COLO668 (cell line): ENCODE results near the gene SOX1.

ENCODE experiments used
- DNase-seq: peaks from one replicate; lab custom pipeline; 2025; ENCODE audit not compliant: unreplicated experiment; lab: John Stamatoyannopoulos, UW

Gene SOX1

DNA sequence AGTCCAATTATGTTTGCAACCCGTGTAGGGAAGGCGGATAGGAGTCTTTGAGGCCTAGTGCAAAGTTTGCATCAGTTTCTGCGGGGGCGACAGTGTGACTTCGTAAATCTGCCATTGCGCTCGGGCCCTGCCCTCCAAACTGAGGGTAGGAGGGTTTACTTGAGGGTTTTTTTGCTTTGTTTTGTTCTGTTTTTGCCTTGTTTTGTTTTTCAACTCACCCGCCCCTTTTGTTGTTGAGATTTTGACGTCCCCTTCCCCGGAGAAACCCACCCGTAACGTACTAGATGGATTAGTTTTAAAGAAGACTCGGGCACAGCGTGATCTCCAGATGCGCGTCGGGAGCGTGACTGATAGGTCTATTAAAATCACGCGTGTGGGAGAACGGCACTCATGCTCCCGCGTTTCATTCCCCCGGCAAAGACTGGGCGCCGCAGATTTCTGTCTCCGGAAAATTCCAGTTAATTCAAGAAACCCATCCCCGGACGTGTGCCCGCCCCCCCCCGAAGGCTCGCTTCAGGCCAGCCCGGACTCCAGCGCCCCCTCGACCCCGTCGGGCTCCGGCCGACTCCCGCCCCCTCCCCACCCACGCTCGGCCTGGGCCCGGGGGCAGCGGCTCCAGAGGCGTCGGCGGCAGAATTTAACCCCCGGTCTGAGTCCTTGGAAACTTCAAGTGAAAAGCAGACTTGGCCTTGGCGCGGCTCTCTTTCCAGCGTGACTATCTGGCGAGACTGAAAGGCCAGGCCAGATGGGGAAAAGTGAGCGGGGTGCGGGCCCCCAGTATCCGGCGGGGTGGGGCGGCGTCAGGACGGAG is 5.0 kb downstream of the SOX1 start:
- peak; percentile 73 for DNase-seq

DNA sequence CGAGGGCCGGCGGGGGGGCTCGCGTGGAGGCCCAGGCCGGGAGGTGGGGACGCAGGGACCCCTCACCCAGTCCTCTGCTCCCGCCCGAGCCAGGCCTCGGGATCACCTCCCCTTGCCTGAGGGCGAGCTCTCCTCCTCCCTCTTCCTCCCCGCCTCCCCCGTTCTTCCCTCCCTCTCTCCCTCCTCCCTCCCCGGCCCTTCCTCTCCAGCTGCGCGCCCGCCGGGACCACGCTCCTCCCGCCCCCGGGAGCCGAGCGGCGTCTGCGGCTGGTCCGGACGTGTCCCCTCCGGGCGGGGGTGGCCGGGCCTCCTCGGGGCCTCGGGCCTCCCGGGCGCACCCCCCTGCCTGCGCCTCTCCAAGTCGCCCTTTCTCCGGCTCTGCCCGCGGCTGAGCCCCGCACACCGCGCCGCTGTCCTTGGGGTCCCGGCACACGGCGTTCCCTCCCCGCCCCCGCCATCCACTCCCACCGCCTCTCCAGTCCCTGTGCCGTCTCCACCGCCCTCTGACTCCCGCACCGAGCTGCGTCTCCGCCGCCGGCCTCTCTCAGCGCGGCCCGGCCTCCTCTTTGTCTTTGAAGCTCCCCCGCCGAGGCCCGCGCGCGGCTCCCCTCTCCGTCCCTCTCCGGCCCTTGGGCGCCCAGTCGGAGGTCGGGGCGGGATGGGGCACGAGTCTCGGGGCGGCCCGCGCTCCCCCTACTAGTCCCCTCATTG is 5.7 kb downstream of the SOX1 start:
- DNase-seq, result peak; percentile 99

DNA sequence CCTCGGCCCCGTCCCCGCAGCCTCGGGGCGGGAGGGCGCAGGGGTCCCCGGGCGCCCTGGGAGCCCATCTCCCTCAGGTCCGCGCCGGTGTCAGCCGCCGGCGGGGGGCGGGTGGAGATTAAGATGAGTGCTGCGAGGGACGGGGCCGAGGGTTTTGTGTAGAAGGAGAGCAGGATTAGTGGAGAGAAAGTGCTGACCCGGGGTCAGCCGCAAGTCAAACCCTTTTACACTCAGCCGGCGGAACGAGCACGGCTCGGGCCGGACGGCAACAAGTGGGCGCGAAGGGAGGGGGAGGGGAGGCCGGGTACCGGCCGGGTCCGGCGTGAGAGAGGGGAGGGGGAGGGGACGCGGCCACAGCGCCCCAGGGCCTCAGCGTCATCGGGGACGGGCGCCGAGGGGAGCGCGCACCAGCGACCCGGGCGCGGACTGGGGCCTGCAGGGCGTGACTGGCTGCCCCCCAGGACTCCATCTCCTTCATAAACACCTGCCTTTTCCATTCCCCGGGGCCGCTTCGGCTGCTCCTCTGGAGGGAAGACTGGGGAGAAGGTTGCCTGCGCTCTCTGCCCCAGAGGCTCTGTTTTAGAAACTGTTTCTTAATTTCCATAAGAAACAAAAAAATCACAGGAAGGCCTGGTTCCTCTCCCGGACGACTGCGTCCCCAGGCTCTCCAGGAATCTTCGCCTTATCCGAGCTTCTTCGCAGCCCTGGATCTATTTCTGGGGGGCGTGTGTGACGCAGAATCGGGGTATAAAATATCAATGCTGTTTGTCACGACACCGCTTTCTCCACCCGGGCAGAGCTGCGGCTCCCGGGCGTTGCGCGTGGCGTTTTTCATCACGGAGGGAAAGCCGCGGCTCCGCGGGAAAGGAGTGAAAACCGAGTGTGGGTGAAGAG is 6.5 kb downstream of the SOX1 start:
- DNase-seq, result peak; percentile 90

- DNase-seq, result no peak
These were observed 7.4 kb downstream of the SOX1 start for GRCh38 chr13:112074139-112074865.

- DNase-seq, result no peak
These were observed 10.8 kb downstream of the SOX1 start for GRCh38 chr13:112077729-112078128.

DNA sequence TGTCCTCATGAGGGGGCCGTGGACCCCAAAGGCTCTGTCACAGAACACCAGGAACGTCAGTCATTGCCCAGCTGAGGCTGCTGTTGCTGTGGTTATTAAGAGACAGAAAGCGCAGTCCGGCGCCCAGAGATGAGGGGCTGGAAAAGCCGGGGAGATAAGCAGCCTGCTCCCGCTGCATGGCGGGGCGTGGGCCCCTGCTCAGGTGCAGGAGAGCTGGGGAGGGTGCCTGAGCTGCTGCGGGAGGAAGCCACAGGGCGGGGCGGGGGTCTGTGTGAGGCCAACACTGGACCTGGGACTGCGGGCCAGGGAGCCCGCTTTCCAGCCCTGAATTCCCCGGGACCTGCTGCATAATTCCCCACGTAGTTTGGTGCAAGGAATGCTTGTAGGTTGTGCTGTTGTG is 11.3 kb downstream of the SOX1 start:
- no peak for DNase-seq

DNA sequence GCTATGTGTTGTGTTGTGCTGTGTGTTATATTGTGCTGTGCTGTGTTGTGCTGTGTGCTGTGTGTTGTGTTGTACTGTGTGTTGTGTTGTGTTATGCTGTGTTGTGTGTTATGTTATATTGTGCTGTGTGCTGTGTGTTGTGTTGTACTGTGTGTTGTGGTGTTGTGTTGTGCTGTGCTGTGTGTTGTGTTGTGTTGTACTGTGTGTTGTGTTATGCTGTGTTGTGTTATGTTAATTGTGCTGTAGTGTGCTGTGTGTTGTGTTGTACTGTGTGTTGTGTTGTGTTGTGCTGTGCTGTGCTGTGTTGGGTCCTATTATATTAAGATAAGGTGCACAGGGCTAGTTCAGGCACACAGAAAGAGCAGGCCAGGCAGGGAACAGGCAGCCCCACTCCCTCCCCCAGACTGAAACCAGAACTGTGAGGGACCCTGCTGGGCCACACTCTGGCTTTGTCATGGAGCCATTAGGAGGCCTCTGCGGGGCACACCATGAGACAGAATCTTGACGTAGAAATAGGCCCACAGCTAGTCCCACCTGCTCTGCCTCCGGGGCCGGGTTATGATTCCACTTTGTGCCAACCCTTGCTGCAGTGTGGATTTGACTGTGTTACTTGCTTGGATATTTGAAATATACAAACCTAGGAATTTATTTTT is 12.1 kb downstream of the SOX1 start:
- DNase-seq, result no peak

DNA sequence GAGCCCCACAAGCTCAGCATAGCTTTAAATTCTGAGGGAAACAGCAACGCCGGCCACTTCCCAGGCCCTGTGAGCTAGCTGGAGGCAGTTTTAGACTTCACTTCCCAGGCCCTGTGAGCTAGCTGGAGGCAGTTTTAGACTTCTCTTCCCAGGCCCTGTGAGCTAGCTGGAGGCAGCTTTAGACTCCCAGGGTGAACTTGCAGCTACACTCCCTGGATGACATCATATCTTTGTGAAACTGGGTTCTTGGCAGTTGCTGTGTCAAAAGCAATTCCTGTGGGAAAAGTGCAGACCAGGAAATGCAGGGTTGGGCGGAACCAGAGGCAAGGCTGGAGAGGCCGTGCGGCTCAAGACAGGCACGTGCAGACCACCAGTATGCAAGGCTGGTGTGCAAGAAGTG is 12.7 kb downstream of the SOX1 start:
- no peak for DNase-seq

- DNase-seq, result no peak
These were observed 17.0 kb downstream of the SOX1 start for GRCh38 chr13:112083971-112084370.

DNA sequence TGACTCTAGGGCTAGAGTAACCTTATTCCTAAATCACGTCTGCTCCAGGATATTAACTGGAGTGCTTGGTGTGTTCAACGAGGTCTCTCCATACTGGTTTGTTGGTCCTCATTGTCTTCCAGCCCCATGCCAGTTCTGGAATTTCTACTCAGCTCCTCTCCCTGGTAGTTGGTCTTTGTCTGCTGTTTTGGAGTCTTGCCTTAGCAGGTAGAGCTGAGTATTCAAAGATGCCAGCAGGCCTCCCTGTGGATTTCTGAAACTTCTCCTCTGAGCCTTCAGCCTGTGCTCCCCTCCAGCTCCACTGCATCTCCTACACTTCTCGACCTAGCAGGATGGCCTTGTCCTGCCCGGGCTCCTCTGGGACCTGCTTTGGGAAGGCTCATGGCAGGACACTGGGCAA is 25.5 kb downstream of the SOX1 start:
- DNase-seq, result no peak

- no peak for DNase-seq
These were observed 28.4 kb downstream of the SOX1 start for GRCh38 chr13:112095354-112095753.

- DNase-seq, result no peak
These were observed 30.0 kb downstream of the SOX1 start for GRCh38 chr13:112096959-112097358.

DNA sequence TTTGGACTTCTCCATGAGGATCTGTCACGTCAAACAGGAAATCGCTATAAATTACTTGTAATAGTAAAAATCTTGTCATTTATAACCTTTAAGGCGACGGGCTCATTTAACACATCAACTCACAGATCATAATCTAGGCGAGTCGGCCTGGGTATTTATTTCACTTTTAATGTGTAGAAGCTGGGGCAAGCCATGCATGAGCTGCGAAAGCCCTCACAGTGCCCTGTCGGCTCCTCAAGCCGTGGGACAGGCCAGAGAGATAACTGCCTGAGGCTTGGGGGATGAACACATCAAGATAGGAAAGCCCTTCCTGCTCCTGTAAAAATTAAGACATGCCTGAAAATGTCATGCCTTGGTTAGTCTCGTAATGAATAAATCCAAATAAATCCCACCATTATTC is 30.8 kb downstream of the SOX1 start:
- DNase-seq, result no peak

GRCh38 chr13:112098699-112099098 is 31.8 kb downstream of the SOX1 start:
- no peak for DNase-seq

DNA sequence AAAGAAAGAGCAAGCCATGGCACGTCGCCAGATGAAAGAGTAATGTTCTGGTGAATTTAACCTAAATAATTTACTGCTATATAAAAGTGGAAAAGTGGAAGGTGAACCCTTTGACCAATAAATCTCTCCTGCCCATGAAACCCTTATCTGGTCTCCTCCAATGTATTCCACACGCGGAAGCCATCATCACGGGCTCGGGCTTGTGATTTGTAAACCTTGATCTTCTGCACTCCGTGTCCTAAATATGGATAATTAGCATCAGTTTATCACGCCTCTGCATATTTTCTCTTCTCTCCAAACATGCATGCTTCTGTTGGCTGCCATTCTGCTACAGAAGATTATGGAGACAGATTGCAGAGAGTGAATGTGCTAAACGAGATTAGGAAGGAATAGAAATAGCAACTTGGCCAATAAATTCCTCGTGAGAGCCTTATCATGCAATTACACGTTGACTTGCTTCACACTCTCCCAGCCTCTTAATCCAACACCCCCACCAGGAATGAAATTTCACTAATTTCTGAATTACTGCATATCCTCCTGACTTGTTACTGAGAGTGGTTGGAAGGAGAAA is 34.5 kb downstream of the SOX1 start:
- no peak for DNase-seq

DNA sequence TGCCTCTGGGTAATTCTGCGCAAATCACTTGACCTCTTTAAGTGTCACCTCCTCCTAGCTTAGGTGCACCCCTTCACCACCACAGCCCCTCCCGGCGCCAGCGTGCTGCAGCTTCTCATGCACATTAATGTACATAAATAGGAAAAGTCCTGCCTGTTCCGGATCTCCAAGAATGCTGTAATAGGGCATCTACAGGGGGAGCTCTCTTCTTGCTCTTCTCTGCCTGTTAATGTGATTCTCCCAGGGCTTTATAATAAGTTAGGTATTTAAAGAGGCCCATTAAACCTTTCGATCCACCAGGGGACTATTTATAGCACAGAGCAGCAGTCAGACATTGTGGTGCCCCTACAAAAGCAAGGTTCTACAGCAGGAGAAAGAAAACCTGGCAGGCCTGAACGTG is 35.3 kb downstream of the SOX1 start:
- no peak for DNase-seq

DNA sequence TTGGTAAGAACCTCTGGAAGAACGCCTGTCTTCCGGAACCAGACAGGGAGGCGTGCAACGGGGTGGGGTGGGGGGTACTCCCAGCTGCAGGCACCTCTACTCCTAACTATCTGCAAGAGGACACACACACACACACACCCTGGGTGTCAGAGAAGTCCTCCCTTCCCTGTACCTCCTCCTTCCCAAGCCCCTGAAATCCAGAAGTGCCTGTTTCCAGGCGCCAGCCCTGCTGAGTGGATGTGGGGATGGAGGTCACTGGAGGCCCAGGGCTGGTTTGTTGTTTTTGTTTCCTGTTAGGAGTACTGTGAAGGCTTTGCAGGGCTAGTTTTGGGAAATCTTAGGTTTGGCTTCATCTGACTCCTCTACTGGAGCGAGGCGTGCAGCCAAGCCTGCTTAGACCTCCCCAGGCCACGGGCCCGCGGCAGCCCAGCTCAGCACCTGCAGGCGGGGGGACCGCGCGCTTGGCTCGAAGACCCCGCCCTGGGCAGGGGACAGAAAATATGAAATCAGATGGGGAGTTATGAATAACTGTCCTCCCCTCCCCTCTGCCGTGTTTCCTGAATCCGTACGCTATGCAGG is 36.4 kb downstream of the SOX1 start:
- DNase-seq, result no peak

GRCh38 chr13:112103961-112104880 is 37.3 kb downstream of the SOX1 start:
- no peak for DNase-seq

DNA sequence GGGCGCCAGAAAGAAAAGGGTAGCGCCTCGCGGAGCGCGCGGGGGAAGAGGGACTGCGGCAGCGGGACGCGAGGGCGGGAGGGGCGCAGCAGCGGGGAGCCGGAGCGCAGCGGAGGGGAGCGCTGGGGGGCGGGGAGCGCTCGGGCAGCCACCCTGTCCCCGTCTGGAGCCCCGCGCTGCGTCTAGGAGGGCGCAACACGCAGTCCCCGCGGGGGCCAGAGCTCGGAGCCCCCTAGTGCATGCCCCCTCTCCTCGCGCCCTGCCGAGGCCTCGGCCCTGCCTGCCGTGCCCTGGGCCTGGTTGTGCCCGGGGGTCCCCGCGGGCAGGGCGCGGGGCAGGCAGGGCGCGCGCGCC is 37.9 kb downstream of the SOX1 start:
- DNase-seq, result no peak
